ENCODE data around the gene ENOPH1. TPM values are rescaled to one million over a fixed set of nuclear protein-coding genes. Genes with fewer than 3 reads are reported as not detected.

The ENOPH1 gene
- total and polyA plus RNA-seq, 2 of the 13 experiments (the other 11 are each of a cell fraction or from before 2014, with no cell fraction given): 15.5 to 64.3 TPM

DNA sequence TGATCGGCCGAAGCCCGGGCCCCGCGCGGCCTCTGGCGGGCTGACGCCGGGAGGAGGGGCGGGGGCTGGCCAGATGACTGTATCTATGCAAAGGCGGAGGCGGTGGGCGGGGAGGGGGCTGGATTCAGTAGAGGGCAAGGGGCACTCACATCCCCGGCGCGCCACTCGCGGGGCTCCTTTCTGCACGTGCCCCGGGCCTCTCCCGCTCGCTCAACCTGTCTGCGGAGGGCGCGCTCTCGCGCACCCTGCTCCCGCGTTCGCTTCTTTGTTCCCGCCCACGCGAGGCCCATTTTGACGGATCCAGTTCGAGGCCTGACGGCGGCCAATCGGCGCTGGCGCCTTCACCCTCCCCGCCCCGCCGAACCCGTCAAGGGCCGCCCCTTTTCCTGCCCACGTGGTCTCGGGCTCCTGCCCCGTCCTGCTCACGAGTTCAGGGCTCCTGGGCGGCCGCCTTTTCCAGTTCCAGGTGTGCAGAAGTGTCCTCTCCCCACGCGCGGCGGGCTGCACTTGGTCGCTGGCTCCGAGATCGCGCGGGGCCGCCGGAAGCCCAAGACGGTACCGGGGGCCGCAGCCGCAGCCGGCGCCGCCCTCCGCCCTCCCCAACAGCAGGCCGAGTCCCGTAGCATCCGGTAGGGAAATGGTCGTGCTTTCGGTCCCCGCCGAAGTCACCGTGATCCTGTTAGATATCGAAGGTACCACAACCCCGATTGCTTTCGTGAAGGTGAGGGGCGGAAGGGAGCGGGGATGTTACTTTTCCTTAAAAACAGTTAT lies at the start of gene ENOPH1, which contains the start of gene HNRNPDL (continued):
- TF ChIP-seq, protein P1, sequence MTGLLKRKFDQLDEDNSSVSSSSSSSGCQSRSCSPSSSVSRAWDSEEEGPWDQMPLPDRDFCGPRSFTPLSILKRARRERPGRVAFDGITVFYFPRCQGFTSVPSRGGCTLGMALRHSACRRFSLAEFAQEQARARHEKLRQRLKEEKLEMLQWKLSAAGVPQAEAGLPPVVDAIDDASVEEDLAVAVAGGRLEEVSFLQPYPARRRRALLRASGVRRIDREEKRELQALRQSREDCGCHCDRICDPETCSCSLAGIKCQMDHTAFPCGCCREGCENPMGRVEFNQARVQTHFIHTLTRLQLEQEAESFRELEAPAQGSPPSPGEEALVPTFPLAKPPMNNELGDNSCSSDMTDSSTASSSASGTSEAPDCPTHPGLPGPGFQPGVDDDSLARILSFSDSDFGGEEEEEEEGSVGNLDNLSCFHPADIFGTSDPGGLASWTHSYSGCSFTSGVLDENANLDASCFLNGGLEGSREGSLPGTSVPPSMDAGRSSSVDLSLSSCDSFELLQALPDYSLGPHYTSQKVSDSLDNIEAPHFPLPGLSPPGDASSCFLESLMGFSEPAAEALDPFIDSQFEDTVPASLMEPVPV (CRISPR knock-in tag; IDR thresholded peaks at IDR 0.05): peak; percentile 99
- no peak for TF ChIP-seq SAFB2 (CRISPR knock-in tag; IDR thresholded peaks at IDR 0.05; ENCODE audit: borderline replicate concordance, low read depth)
- peak; percentile 30; the same call in 1 of the 2 replicates for TF ChIP-seq ZNF782 (CRISPR knock-in tag; IDR thresholded peaks at IDR 0.05; ENCODE audit: borderline replicate concordance)
- TF ChIP-seq KDM1A (CRISPR knock-in tag; IDR thresholded peaks at IDR 0.05): 0 out of 2 replicates have a peak, but pooled peaks have one; percentile 7
- no peak for TF ChIP-seq NFIC (IDR thresholded peaks at IDR 0.05; ENCODE audit: low read length)
- peak; percentile 88 for TF ChIP-seq CHD2 (IDR thresholded peaks at IDR 0.05; ENCODE audit: low read depth, low read length)
- TF ChIP-seq, protein P2, sequence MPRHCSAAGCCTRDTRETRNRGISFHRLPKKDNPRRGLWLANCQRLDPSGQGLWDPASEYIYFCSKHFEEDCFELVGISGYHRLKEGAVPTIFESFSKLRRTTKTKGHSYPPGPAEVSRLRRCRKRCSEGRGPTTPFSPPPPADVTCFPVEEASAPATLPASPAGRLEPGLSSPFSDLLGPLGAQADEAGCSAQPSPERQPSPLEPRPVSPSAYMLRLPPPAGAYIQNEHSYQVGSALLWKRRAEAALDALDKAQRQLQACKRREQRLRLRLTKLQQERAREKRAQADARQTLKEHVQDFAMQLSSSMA (CRISPR knock-in tag; IDR thresholded peaks at IDR 0.05): peak; percentile 91
- TF ChIP-seq, protein P3, sequence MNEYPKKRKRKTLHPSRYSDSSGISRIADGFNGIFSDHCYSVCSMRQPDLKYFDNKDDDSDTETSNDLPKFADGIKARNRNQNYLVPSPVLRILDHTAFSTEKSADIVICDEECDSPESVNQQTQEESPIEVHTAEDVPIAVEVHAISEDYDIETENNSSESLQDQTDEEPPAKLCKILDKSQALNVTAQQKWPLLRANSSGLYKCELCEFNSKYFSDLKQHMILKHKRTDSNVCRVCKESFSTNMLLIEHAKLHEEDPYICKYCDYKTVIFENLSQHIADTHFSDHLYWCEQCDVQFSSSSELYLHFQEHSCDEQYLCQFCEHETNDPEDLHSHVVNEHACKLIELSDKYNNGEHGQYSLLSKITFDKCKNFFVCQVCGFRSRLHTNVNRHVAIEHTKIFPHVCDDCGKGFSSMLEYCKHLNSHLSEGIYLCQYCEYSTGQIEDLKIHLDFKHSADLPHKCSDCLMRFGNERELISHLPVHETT (CRISPR knock-in tag; conservative IDR thresholded peaks at IDR 0.05): 0 out of 2 replicates have a peak, but pooled peaks have one; percentile 26
- no peak for TF ChIP-seq ZMYM3 (CRISPR knock-in tag; IDR thresholded peaks at IDR 0.05)
- TF ChIP-seq, protein P4, sequence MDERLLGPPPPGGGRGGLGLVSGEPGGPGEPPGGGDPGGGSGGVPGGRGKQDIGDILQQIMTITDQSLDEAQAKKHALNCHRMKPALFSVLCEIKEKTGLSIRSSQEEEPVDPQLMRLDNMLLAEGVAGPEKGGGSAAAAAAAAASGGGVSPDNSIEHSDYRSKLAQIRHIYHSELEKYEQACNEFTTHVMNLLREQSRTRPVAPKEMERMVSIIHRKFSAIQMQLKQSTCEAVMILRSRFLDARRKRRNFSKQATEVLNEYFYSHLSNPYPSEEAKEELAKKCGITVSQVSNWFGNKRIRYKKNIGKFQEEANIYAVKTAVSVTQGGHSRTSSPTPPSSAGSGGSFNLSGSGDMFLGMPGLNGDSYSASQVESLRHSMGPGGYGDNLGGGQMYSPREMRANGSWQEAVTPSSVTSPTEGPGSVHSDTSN (CRISPR knock-in tag; IDR thresholded peaks at IDR 0.05): no peak
- TF ChIP-seq ZNF292 (CRISPR knock-in tag; IDR thresholded peaks at IDR 0.05; ENCODE audit: borderline replicate concordance, low read depth): peak; percentile 62; the same call in 1 of the 2 replicates
- no peak for TF ChIP-seq ZSCAN25 (CRISPR knock-in tag; IDR thresholded peaks at IDR 0.05)
- TF ChIP-seq ZNF34 (CRISPR knock-in tag; IDR thresholded peaks at IDR 0.05; ENCODE audit: borderline replicate concordance): 0 out of 2 replicates have a peak, but pooled peaks have one; percentile 29
- TF ChIP-seq ZFYVE20 (CRISPR knock-in tag; IDR thresholded peaks at IDR 0.05; ENCODE audit: borderline replicate concordance, low read depth): peak; percentile 82; the same call in 1 of the 2 replicates
- TF ChIP-seq AGO2 (optimal IDR thresholded peaks at IDR 0.05; ENCODE audit: low read depth, low read length): peak; percentile 24
- TF ChIP-seq ZNF138 (CRISPR knock-in tag; IDR thresholded peaks at IDR 0.05; ENCODE audit: low read depth): peak; percentile 18; the same call in 1 of the 2 replicates
- TF ChIP-seq ZFP90 (CRISPR knock-in tag; IDR thresholded peaks at IDR 0.05; ENCODE audit: borderline replicate concordance): peak; percentile 92
- TF ChIP-seq SUZ12 (IDR thresholded peaks at IDR 0.05; ENCODE audit: low read depth, low read length): no peak
- TF ChIP-seq ZNF232 (CRISPR knock-in tag; IDR thresholded peaks at IDR 0.05; ENCODE audit: borderline replicate concordance): peak; percentile 80
- no peak for TF ChIP-seq ZNF773 (CRISPR knock-in tag; IDR thresholded peaks at IDR 0.05; ENCODE audit: borderline replicate concordance)
- peak; percentile 25; the same call in 1 of the 2 replicates for TF ChIP-seq AKAP8 (CRISPR knock-in tag; IDR thresholded peaks at IDR 0.05)
- TF ChIP-seq ZSCAN21 (CRISPR knock-in tag; IDR thresholded peaks at IDR 0.05; ENCODE audit: borderline replicate concordance): peak; percentile 86
- TF ChIP-seq ZNF703 (CRISPR knock-in tag; IDR thresholded peaks at IDR 0.05; ENCODE audit: borderline replicate concordance): no peak
- TF ChIP-seq GLI4 (CRISPR knock-in tag; IDR thresholded peaks at IDR 0.05; ENCODE audit: borderline replicate concordance): no peak
- peak; percentile 72 for TF ChIP-seq KDM2A (CRISPR knock-in tag; IDR thresholded peaks at IDR 0.05; ENCODE audit: borderline replicate concordance, low read depth)
